NCI-H2171 treated with DMSO at 0.1 percent for 48 hours (cell line): ENCODE data around the gene XRCC4.
A peak's percentile ranks its signal among the peaks of the same experiment; 100 is the strongest.

Experiments
- DNase-seq: peaks from one replicate; lab custom pipeline; 2025; lab: John Stamatoyannopoulos, UW

Gene XRCC4

GRCh38 chr5:83118471-83118870 is 41.1 kb downstream of the XRCC4 start:
- DNase-seq, result no peak

GRCh38 chr5:83118976-83119375 is 41.6 kb downstream of the XRCC4 start:
- no peak for DNase-seq

- no peak for DNase-seq
Measured at GRCh38 chr5:83124593-83124992, 47.2 kb downstream of the XRCC4 start.

DNA sequence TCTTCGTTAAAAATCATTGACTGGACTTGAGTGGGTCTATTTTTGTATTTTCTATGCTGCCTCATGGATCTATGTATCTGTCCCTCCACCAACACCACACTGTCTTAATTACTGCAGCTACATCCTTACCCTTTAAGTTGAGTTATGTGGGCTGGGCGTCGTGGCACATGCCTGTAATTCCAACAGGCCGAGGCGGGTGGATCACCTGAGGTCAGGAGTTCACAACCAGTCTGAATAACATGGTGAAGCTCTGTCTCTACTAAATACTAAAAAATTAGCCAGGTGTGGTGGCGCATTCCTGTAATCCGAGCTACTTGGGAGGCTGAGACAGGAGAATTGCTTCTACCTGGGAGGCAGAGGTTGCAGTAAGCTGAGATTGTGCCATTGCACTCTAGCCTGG is 48.2 kb downstream of the XRCC4 start:
- DNase-seq, result no peak

DNA sequence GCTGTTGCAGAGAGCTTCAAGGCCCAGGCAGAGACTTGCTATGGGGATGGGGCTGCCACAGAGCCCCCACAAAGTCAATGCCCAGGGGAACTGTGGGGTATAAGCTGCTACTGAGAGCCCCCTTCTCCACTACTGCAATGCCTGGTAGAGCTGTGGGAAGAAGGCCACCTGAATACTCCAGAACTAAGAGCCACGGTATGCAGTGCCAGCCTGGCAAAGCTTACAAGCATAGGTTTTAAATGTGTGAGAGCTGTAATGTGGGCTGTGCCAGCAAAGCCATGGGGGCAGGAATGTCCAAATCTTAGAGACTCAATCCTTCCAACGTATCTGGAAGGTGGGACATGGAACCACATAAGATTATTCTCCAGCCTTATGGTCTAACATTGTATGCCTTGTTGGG is 49.2 kb downstream of the XRCC4 start:
- no peak for DNase-seq

GRCh38 chr5:83133797-83134196 is 56.5 kb downstream of the XRCC4 start:
- DNase-seq, result no peak

DNA sequence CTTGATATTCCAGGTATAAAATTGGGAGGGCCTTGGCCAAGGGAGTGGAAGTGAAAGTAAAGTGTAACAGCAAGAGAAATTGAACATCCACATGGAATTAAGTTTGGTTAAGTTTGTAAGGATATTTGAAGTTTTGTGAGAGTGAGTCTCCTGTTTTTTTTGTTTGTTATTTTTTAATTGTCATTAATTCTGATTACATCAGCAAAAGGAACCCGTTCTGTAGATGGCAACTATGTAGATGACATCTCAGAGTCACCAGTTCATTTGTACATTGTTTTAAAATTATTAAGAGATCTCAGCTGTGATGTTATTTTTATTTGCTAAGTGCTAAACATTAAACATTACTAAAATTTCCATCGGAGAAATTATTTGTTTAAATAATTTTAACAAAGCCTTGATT is 65.2 kb downstream of the XRCC4 start:
- no peak for DNase-seq

DNA sequence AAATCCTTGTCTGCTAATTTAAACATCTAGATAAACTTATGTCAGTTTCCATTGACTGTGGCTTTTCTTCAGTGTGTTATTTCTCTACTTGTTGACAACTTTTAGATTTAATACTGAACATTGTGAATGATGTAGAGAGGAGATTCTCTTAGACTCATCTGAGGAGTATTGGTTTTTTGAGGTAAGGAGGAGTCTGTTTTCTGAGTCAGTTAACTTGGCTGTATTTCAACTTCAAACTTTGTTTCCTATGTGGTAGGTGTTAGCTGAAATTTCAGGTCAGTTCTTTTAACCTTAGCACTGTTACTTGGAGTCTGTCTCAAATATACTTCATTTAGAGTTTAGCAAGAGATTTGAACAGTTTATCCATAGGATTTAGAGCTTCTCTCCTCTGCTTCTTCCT is 67.9 kb downstream of the XRCC4 start:
- no peak for DNase-seq

GRCh38 chr5:83145882-83146331 is 68.6 kb downstream of the XRCC4 start:
- no peak for DNase-seq

- DNase-seq, result no peak
Measured at GRCh38 chr5:83146441-83146840, 69.1 kb downstream of the XRCC4 start.

DNA sequence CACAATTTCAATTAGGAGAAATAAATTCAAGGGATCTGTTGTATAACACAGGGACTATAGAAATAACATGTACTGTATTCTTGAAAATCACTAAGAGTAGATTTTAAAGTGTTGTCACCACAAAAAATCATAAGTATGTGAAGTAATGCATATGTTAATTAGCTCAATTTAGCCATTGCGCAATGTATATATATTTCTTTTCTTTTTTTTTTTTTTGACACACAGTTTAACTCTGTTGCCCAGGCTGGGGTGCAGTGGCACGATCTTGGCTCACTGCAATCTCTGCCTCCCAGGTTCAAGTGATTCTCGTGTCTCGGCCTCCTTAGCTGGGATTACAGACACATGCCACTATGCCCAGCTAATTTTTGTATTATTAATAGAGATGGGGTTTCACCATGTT is 70.2 kb downstream of the XRCC4 start:
- DNase-seq, result no peak

- no peak for DNase-seq
Measured at GRCh38 chr5:83148370-83148769, 71.0 kb downstream of the XRCC4 start.

GRCh38 chr5:83149671-83150070 is 72.3 kb downstream of the XRCC4 start:
- no peak for DNase-seq

- DNase-seq, result no peak
Measured at GRCh38 chr5:83151821-83152220, 74.5 kb downstream of the XRCC4 start.

DNA sequence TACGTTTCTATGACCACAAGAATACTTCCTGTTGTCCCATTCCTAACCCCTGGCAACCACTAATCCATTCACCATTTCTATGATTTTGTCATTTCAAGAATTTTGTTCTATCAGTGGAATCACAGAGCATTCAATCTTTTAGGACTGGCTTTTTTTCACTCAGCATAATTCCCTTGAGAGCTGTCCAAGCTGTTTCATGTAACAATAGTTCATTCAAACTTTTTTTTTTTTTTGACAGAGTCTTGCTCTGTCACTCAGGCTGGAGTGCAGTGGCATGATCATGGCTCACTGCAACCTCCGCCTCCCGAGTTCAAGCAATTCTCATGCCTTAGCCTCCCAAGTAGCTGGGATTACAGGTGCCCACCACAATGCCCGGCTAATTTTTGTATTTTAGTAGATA is 75.6 kb downstream of the XRCC4 start:
- DNase-seq, result peak; percentile 3

GRCh38 chr5:83156001-83156400 is 78.7 kb downstream of the XRCC4 start:
- DNase-seq, result no peak

DNA sequence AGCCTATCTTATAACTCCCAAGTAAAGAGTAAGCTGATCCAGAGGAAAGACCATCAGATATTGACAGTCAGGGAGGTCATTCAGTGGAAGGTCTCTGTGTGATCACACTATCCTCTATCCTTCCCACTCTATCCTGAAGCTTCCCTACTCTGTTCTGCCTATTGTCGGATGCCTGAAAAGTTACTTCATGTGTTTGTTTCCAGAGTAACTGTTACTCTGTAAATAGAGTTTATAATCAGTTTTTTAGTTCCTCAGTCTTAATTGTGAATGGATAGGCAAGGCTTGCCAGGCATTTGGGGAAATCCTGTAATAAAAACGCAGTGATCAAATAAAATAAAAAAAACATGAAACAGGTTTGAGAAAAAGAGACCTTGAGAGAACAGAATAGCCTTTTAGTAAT is 79.8 kb downstream of the XRCC4 start:
- DNase-seq, result no peak

DNA sequence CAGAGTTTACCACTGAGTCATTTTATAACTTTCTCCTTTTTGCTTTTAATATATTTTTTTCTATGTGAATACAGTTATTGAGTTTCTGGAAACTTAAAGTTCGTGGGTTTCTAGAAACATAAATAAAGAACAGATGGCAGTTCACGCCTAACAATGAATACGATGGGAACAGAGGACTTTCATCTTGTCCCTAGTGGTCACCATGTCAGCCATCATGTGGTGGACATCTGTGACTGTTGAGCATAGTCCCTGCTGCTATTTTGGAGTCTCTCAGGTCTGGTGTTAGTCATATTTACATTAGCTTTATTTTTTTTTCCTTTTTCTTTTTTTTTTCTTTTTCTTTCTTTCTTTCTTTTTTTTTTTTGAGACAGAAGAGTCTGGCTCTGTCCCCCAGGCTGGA is 85.3 kb downstream of the XRCC4 start:
- DNase-seq, result no peak

- no peak for DNase-seq
Measured at GRCh38 chr5:83167538-83167937, 90.2 kb downstream of the XRCC4 start.

DNA sequence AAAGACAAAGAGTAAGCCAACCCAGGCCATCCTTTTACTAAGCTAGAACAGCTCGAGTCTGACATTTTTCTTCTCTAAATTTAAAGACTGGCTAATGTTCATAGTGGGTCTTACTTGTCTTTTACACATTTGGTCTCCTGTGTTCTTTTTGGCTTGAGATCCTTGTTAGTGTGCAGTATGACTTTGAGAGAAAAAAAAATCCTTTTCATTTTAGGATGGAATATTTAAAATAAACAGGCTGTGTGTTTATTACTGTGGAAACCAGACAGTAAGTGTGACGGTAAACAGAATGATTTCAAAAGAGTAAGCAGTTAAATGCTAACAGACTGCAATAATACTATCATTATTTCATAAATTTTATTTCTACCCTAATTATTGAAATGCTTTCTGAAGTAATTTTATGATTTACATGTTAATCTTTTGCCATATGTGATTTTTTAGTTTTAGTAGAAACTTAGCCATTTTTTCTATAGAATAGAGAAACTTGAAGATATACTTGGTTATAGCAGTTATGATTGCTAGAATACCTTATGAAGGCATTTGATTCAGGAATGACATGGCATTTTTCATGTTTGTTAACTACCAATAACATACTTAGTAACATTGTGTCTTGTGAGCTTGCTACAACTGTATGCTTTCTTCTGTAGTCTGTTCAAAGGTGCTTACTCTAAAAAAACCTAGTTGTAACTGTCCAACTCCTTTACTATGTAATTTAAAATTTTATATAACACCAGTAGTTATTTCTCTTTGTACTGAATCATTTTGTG is 92.4 kb downstream of the XRCC4 start:
- DNase-seq, result no peak

DNA sequence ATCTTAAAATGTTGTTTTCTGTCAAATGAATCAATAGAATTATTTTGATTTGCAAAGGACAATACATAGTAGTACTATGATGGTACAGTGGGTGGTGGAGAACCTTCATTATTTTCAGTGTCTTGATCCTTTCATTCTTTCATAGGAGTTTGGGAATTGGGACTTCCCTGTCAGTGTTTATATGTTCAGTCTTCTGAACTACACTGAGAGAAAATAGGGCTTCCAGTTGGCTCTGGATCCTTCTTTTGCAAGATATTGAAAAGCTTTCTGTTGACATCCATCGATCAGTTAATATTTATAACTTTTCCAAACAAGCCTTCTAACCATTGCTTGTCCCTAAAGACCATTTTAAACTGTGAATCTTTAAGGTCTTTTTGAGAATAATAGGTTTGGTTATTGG is 94.7 kb downstream of the XRCC4 start:
- DNase-seq, result no peak

DNA sequence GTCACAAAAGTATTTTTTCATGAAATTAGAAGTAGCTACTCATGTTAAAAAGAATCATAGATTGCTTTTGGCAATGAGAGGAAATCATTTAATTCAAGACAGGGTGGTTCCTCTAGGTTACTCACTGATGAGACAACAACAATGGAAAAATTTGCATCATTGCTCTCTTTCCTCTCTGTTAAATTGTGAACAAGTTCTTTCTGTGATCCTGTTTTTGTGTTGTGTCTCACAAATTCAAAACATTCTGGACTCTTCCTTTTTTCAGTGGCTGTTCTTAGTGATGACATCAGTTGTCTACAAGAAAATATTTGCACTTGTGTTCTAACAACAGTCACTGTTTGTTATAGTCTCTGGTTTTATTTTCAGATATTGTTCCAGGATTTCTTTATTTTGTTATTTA is 95.3 kb downstream of the XRCC4 start:
- DNase-seq, result no peak

- DNase-seq, result no peak
Measured at GRCh38 chr5:83173826-83174225, 96.5 kb downstream of the XRCC4 start.

- DNase-seq, result no peak
Measured at GRCh38 chr5:83177803-83178202, 100.5 kb downstream of the XRCC4 start.
